ENCODE results near the gene TXK.

Gene TXK

GRCh38 chr4:48102303-48102702 is 31.7 kb downstream of the TXK start:
- no peaks in the 10 kb centered on the region for H3K4me1 ChIP-seq (ENCODE audit: insufficient read depth, low read length, severe bottlenecking)
- H3K9ac ChIP-seq (ENCODE audit: low read length), result no peak overlapping the region
- H4K20me1 ChIP-seq (ENCODE audit: insufficient read depth, low read length), result no peaks in the 10 kb centered on the region
- H3K4me3 ChIP-seq (ENCODE audit: low read depth, low read length, poor library complexity, severe bottlenecking), result no peak overlapping the region
- no peaks in the 10 kb centered on the region for H3K36me3 ChIP-seq (ENCODE audit: insufficient read depth, low read length)
- H3K27me3 ChIP-seq (ENCODE audit: insufficient read depth, low read length), result no peaks in the 10 kb centered on the region
- H3K9me3 ChIP-seq (ENCODE audit: low read length), result no peaks in the 10 kb centered on the region
- H3K27ac ChIP-seq (ENCODE audit: low read depth, low read length, poor library complexity, severe bottlenecking), result no peak overlapping the region
- H3K79me2 ChIP-seq (ENCODE audit: insufficient read depth, low read length), result no peaks in the 10 kb centered on the region
- H3K9me2 ChIP-seq (ENCODE audit: low read depth, low read length), result no peaks in the 10 kb centered on the region
- H3F3A ChIP-seq (ENCODE audit: insufficient read depth, low read length), result no peaks in the 10 kb centered on the region
- TF ChIP-seq CTCF (IDR thresholded peaks at IDR 0.05; ENCODE audit: low read length) (no peak), EZH2 (IDR thresholded peaks at IDR 0.05; ENCODE audit: borderline replicate concordance, low read length) (no peak)
- H3K4me2 ChIP-seq (ENCODE audit: low read length), result no peak overlapping the region
- no peak overlapping the region for H2AFZ ChIP-seq (ENCODE audit: low read length)

DNA sequence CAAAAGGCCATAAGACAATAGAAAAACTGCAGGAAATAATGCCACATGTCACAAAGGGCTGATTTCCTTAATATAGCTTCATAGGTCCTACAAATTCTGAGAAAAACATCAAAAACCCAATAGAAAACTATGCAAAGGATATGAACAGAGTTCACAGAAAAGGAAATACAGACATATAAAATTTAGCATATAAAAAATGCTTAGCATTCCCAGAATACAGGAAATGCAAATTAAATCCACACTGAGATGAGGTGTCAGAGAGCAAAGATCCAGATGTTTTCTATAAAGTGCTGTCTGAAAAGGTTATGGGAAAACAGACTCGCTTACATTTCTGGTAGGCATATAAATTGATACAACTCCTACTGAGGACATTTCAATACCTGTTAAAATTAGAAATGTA is 33.8 kb downstream of the TXK start:
- Histone ChIP-seq H3K27me3 (ENCODE audit: insufficient read depth, low read length) (no peaks in the 10 kb centered on the region), H3K9me2 (ENCODE audit: low read depth, low read length) (no peaks in the 10 kb centered on the region), H3K9ac (ENCODE audit: low read length) (no peak overlapping the region), H3K27ac (ENCODE audit: low read depth, low read length, poor library complexity, severe bottlenecking) (no peak overlapping the region), H3K9me3 (ENCODE audit: low read length) (no peaks in the 10 kb centered on the region), H3K79me2 (ENCODE audit: insufficient read depth, low read length) (no peaks in the 10 kb centered on the region), H3K4me1 (ENCODE audit: insufficient read depth, low read length, severe bottlenecking) (no peaks in the 10 kb centered on the region), H3K4me2 (ENCODE audit: low read length) (no peak overlapping the region), H3F3A (ENCODE audit: insufficient read depth, low read length) (no peaks in the 10 kb centered on the region), H3K4me3 (ENCODE audit: low read depth, low read length, poor library complexity, severe bottlenecking) (no peak overlapping the region), H3K36me3 (ENCODE audit: insufficient read depth, low read length) (no peaks in the 10 kb centered on the region), H4K20me1 (ENCODE audit: insufficient read depth, low read length) (no peaks in the 10 kb centered on the region), H2AFZ (ENCODE audit: low read length) (no peak overlapping the region)
- TF ChIP-seq CTCF (IDR thresholded peaks at IDR 0.05; ENCODE audit: low read length) (no peak), EZH2 (IDR thresholded peaks at IDR 0.05; ENCODE audit: borderline replicate concordance, low read length) (no peak)

DNA sequence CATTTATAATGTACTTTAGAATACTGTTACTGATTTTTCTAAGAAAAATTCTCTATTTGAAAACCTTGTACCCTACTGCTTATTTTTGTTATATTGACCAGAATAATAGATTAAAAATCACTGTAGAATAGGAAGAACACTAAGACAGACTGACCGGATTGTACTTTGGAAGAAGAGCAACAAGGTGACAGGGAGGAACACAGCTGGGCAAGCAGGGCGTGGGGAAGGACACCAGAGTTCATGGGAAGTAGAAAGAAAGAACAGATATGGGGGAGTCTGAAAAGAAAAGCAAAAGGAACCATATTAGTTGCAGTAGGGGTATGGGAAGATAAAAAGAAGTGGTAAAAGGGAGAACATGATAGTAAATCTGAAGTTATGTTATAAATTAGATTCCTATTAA is 38.6 kb downstream of the TXK start:
- Histone ChIP-seq H4K20me1 (ENCODE audit: insufficient read depth, low read length) (no peaks in the 10 kb centered on the region), H3K9me3 (ENCODE audit: low read length) (no peaks in the 10 kb centered on the region), H2AFZ (ENCODE audit: low read length) (no peak overlapping the region), H3K9ac (ENCODE audit: low read length) (no peak overlapping the region), H3K36me3 (ENCODE audit: insufficient read depth, low read length) (no peaks in the 10 kb centered on the region), H3K9me2 (ENCODE audit: low read depth, low read length) (no peaks in the 10 kb centered on the region), H3K79me2 (ENCODE audit: insufficient read depth, low read length) (no peaks in the 10 kb centered on the region), H3K4me1 (ENCODE audit: insufficient read depth, low read length, severe bottlenecking) (no peaks in the 10 kb centered on the region), H3K27me3 (ENCODE audit: insufficient read depth, low read length) (no peaks in the 10 kb centered on the region), H3F3A (ENCODE audit: insufficient read depth, low read length) (no peaks in the 10 kb centered on the region), H3K27ac (ENCODE audit: low read depth, low read length, poor library complexity, severe bottlenecking) (no peak overlapping the region), H3K4me3 (ENCODE audit: low read depth, low read length, poor library complexity, severe bottlenecking) (no peak overlapping the region), H3K4me2 (ENCODE audit: low read length) (no peak overlapping the region)
- TF ChIP-seq CTCF (IDR thresholded peaks at IDR 0.05; ENCODE audit: low read length) (no peak), EZH2 (IDR thresholded peaks at IDR 0.05; ENCODE audit: borderline replicate concordance, low read length) (no peak)
